ENCODE measurements around the gene CNIH4.
"Not testable (repeated sequence)": the region's sequence is repeated elsewhere in the genome, so short reads cannot be mapped to it uniquely, and the experiment has no call there.

Gene CNIH4

GRCh38 chr1:224349716-224350115 lies 7.0 kb upstream of the CNIH4 start:
- DNase-seq (ENCODE audit: low spot score): not testable (repeated sequence)

GRCh38 chr1:224352436-224353085 lies 4.1 kb upstream of the CNIH4 start:
- DNase-seq (ENCODE audit: low spot score): not testable (repeated sequence)

DNA sequence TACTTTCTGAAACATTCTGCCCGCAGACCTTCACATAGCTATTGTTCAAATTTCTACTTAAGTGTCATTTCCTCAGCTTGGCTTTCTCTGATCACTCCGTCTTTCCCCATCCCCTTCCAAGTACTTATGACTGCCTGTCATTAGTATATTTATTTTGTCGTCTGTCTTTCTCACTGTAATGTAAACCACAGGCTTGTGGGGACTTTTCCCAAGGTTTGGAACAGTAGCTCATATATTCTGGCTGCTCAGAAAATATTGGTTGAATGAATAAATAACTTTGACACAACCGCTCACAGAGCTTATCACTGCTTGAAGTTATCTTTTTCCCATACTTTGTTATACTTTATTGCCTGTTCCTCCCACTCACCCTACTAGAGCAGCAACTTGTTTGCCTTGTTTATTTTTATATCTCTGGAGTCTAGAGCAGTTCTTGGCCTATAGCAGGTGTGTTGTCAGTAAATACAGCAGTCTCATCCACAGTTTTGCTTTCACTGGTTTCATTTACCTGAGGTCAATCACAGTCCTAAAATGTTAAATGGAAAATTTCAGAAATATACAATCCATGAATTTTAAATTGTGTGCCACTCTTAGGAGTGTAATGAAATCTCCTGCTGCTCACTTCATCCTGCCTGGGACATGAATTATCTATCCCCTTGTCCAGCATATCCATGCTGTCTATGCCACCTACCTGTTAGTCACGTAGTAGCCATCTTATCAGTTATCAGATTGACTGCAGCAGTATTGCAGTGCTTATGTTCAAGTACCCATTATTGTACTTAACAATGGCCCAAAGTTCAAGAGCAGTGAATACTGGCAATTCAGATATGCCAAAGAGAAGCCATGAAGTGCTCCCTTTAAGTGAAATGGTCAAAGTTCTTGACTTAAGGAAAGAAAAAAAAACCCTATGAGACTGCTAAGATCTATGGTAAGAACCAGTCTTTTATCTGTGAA lies 2.4 kb upstream of the CNIH4 start:
- no peak for DNase-seq (ENCODE audit: low spot score)

DNA sequence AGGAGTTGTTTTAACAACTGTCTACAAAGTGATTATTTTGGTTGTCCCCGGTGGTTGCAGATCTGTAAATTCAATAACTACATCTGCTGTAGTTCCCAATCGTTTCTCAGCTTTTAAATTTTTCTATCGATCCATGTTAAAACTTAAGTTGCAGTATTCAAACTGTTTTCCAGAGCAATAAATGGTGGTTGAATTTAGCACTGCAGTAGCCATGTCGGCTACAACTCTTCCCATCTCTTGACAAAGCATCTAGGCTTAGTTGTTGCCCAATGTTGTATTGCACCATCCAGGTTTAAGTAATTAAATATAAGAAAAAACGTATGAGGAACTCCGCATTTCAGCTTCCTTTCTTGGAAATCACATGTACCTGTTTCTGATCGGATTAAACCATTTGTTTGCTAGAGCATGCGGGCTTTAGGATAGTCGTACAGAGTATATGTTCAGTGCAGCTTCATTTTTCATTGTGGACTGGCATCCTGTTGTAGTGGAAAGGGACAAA lies 996 bp downstream of the CNIH4 start:
- no peak for DNase-seq (ENCODE audit: low spot score)

- no peak for DNase-seq (ENCODE audit: low spot score)
These were observed 1.6 kb downstream of the CNIH4 start for GRCh38 chr1:224358237-224358636.

- no peak for DNase-seq (ENCODE audit: low spot score)
These were observed 2.5 kb downstream of the CNIH4 start for GRCh38 chr1:224359207-224359606.

DNA sequence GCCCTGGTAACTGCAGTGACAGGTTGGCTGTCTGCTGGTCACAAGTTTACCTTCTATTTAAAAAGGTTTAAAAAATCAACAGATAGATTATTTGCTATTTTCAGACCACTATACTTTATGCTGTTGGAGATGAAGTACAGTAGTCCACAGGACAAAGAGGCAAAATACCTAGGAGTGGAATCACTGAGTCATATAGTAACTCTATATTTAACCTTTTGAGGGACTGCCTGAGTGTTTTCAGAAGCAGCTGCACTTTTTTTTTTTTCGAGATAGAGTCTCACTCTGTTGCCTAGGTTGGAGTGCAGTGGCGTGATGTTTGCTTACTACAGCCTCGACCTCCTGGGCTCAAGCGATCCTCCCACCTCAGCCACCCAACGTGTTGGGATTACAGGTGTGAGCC lies 11.7 kb downstream of the CNIH4 start:
- peak; percentile 52 for DNase-seq (ENCODE audit: low spot score)

GRCh38 chr1:224373008-224373590 lies 16.4 kb downstream of the CNIH4 start:
- no peak for DNase-seq (ENCODE audit: low spot score)

GRCh38 chr1:224375059-224375458 lies 18.4 kb downstream of the CNIH4 start:
- DNase-seq (ENCODE audit: low spot score): no peak

GRCh38 chr1:224377676-224378006 lies 21.0 kb downstream of the CNIH4 start:
- peak; percentile 82 for DNase-seq (ENCODE audit: low spot score)

GRCh38 chr1:224378855-224379631 lies 22.4 kb downstream of the CNIH4 start:
- DNase-seq (ENCODE audit: low spot score): no peak

GRCh38 chr1:224380003-224380402 lies 23.3 kb downstream of the CNIH4 start:
- peak; percentile 78 for DNase-seq (ENCODE audit: low spot score)

DNA sequence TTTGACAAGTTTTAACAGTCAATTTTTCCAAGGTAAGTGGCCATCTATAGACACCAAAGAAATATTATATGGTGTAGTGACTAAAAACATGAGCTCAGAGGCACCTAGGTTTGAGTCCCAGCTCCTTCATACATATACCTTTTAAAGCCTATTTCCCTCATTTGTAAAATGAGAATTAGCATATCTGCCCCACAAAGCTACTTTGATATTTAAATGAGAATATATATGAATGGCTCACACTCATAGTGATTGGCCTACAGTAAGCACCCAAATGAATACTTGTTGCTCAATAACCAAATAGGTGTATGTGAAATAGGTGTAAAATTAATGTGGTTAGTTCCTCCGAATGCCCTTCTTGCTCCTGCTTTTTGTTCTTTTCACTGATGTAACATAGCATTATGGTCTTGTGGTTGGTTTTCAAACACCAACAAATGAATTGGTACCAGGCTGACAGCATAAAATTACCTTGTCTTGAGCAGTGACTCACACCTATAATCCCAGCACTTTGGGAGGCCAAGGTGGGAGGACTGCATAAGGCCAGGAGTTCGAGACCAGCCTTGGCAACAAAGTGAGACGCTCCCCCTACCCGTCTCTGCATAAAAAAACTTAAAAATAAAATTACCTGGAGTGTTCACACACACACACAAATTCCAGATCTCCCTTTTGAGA lies 25.3 kb downstream of the CNIH4 start:
- DNase-seq (ENCODE audit: low spot score): peak; percentile 33

- DNase-seq (ENCODE audit: low spot score): no peak
These were observed 26.5 kb downstream of the CNIH4 start for GRCh38 chr1:224383218-224383617.

DNA sequence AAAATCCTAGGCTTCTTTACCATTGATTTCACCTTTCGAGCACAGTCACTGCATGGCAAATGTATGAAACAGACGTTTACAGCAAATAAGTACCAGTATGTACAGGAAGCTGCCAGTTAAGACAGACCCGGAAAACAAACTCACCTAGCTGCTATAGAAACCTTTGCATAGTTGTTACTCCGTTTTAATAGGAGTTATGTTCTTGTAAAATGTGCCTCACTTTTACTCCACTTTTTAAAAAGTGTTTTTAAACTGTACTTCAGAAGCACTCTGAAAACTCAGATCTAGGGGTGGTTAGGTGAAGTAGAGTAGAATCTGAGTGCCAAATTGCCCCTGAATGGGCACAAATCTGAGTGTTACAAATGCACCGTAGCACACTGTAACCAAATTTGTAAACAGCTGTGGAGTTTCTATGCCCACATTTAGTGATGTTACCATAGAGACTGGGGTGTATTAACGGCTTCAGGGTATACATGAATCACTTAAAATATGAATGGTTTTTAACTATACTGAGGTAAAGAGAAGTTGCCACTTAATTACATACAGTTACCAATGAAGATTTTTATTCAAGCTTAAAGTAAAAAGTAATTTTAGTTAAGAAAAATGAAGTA lies 30.7 kb downstream of the CNIH4 start:
- DNase-seq (ENCODE audit: low spot score): no peak

GRCh38 chr1:224387943-224388342 lies 31.3 kb downstream of the CNIH4 start:
- DNase-seq (ENCODE audit: low spot score): no peak

DNA sequence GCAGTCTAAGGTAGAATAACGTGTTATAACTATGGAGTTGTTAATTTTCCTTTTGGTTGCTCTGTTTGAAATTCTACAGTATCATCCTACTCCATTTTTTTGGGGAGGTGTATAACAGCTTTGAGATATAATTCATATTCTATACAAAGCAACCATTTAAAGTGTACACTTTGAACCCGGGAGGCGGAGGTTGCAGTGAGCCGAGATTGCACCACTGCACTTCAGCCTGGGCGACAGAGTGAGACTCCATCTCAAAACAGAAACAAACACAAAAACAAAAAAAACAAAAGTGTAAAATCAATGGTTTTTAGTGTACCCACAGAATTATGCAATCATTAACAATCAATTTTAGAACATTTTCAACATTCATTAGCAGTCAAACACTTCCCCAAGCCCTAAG lies 33.8 kb downstream of the CNIH4 start:
- DNase-seq (ENCODE audit: low spot score): no peak

- no peak for DNase-seq (ENCODE audit: low spot score)
These were observed 36.0 kb downstream of the CNIH4 start for GRCh38 chr1:224392411-224393249.

- DNase-seq (ENCODE audit: low spot score): no peak
These were observed 36.6 kb downstream of the CNIH4 start for GRCh38 chr1:224393294-224393693.

GRCh38 chr1:224399887-224400286 lies 43.2 kb downstream of the CNIH4 start:
- no peak for DNase-seq (ENCODE audit: low spot score)

All from activated CD4-positive, alpha-beta T cell treated with anti-CD3 and anti-CD28 coated beads, Interleukin-2, Interleukin-4, amounts not matched to agents 100 ng/mL and 50 ng/mL, durations not matched to agents 16 hours and 8 hours (primary cell).